Testis (tissue), 3 donors: ENCODE results near the gene PIK3R2. TPM values are rescaled to one million over a fixed set of nuclear protein-coding genes. Genes with fewer than 3 reads are reported as not detected.

ENCODE experiments used
- DNase-seq: peaks from one replicate; pipeline ENCODE4 v3.0.0-alpha.2; 2019
- H3K27ac ChIP-seq, 2 donors: fragments of 200-600 bp; sonication (generic); one replicate each; pipeline ENCODE4 v1.5.1; 2019
- H3K27me3 ChIP-seq: fragments of 200-600 bp; sonication (generic); one replicate; pipeline ENCODE4 v1.5.1; 2019
- H3K36me3 ChIP-seq: fragments of 200-600 bp; sonication (generic); one replicate; pipeline ENCODE4 v1.5.1; 2017; ENCODE audit warnings: low read depth; ENCODE audit errors: missing control alignments
- H3K4me1 ChIP-seq: fragments of 200-600 bp; sonication (generic); one replicate; pipeline ENCODE4 v1.5.1; 2019
- H3K4me3 ChIP-seq, 2 donors: fragments of 200-600 bp; sonication (generic); one replicate each; pipeline ENCODE4 v1.5.1; 2017 to 2019
- H3K9me3 ChIP-seq: fragments of 200-600 bp; sonication (generic); one replicate; pipeline ENCODE4 v1.5.1; 2017
- POLR2A ChIP-seq: fragments of 450-650 bp; IDR thresholded peaks from one replicate; pipeline ENCODE4 v1.6.1; 2017; ENCODE audit warnings: antibody characterized with exemption, mild to moderate bottlenecking, moderate library complexity
- WGBS, 2 donors: methylation state at CpG; one replicate each; pipeline ENCODE4 v1.1.5; 2018; 5-methylcytosine and 5-hydroxymethylcytosine counted together
- intact Hi-C: fragments of 100-400 bp; cut with DNase I; formaldehyde crosslinking; loops from one replicate; pipeline ENCODE4 v1.15.1; 2023; ENCODE audit warnings: low total_unique reads
- polyA plus RNA-seq: library from polyadenylated mRNA; stranded (reverse); fragments of 350-450 nt; fragmentation: Illumina TruSeq; extraction: RNeasy Lipid Tissue Mini Kit (QIAGEN cat#74804); gene quantifications from one replicate; pipeline ENCODE4 v1.2.3, GENCODE V29; 2014; ENCODE audit warnings: low read depth, low replicate concordance; ENCODE audit not compliant: insufficient read depth
- small RNA-seq, 2 donors: library from RNA; depleted of rRNA; stranded (forward); fragments of <200 nt; gene quantifications; one replicate each; pipeline ENCODE3, GENCODE V24; 2016
- total RNA-seq, 2 donors: library from RNA; depleted of rRNA; stranded (reverse); fragments of >200 nt; gene quantifications; one replicate each; pipeline ENCODE4 v1.2.3, GENCODE V29; 2016
- TF ChIP-seq, protein P1 (sequence below), 3 experiments: fragments of 450-650 bp in 2 of 3; fragments of 200-600 bp in 1 of 3; sonication (generic) in 1 of 3; IDR thresholded peaks; one replicate each; pipeline ENCODE4 v1.5.1; 2016 to 2019; ENCODE audit warnings: antibody characterized with exemption in 3 of 3, mild to moderate bottlenecking in 2 of 3, moderate library complexity in 1 of 3

The PIK3R2 gene
- total and polyA plus RNA-seq, 3 donors from 2014 or later = 21.0 to 94.3 (median 87.6) TPM

DNA sequence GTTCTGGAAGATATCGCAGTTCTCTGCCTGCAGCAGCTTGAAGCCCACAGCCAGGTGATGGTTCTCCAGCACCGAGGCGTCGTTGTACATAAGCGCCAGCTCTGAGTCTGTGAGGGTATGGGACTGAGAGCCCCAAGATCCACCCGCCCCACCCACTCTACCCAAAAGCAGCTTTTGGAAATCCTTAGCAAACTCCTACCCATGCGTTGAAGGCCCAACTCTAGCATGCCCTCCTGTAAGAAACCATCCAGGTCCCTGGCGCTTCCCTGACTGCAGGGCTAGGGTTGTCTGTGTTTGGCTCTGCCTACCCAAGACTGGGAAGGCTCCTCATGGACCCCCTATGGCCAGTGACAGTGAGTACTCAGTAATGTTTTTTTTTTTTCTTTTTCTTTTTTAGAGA lies 63.8 kb downstream of the PIK3R2 start:
- 96 to 97% methylated on average over 7 to 8 of the region's 8 CpGs for WGBS, 2 donors
- Histone ChIP-seq H3K4me1 (no peaks in the 10 kb centered on the region), H3K27me3 (no peaks in the 10 kb centered on the region), H3K9me3 (no peaks in the 10 kb centered on the region), H3K36me3 (no peaks in the 10 kb centered on the region), H3K4me3 (no peak overlapping the region), H3K27ac (no peak overlapping the region)
- no peak for DNase-seq
- TF ChIP-seq, protein P1, sequence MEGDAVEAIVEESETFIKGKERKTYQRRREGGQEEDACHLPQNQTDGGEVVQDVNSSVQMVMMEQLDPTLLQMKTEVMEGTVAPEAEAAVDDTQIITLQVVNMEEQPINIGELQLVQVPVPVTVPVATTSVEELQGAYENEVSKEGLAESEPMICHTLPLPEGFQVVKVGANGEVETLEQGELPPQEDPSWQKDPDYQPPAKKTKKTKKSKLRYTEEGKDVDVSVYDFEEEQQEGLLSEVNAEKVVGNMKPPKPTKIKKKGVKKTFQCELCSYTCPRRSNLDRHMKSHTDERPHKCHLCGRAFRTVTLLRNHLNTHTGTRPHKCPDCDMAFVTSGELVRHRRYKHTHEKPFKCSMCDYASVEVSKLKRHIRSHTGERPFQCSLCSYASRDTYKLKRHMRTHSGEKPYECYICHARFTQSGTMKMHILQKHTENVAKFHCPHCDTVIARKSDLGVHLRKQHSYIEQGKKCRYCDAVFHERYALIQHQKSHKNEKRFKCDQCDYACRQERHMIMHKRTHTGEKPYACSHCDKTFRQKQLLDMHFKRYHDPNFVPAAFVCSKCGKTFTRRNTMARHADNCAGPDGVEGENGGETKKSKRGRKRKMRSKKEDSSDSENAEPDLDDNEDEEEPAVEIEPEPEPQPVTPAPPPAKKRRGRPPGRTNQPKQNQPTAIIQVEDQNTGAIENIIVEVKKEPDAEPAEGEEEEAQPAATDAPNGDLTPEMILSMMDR (IDR thresholded peaks at IDR 0.05) = no peak
- no peak for TF ChIP-seq POLR2A
- intact Hi-C loops = no loop called here

DNA sequence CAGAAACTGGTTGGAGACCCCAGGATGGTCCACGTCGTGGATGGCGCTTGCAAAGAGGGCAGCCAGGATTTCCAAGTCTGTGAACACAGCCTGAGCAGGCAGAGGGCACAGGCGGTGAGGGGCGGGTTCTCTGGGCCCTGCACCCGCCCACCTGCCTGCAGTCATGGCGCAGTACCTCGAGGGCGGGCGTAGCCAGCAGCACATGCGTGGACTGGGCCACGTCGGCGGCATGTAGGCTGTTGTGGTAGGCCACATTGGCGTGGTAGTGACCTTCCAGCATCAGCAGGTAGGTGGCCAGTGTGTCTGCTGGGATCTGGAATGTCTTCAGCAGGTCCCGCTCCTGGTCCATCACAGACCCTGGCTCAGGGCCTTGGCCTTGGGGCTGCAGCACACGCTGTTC lies 65.2 kb downstream of the PIK3R2 start:
- Histone ChIP-seq H3K27ac (no peak overlapping the region), H3K9me3 (no peaks in the 10 kb centered on the region), H3K27me3 (no peaks in the 10 kb centered on the region), H3K36me3 (no peaks in the 10 kb centered on the region), H3K4me3 (no peak overlapping the region), H3K4me1 (no peaks in the 10 kb centered on the region)
- TF ChIP-seq POLR2A = no peak
- TF ChIP-seq, protein P1 (IDR thresholded peaks at IDR 0.05) = no peak
- intact Hi-C loops = no loop called here
- 79 to 89% methylated on average over 3 to 17 of the region's 17 CpGs for WGBS, 2 donors
- DNase-seq = no peak

DNA sequence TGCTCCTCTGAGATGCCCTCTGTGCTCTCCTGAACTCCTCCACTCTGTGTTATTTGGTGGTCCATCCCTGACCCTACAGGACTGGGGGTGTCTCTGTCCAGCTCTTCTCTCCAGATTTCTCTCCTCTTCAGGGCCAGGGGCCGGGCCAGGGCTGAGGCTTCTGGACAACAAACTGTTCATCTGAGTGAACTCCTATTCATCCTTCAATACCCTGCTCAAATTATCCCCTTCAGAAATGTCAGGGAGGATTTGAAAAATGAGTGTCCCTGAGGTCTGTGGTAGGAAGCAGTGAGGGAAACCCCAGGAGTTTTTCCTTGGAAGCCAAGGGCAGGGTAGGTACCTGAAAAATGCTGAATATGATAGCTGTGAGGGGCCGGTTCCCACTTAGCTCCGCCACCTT lies 65.6 kb downstream of the PIK3R2 start:
- Histone ChIP-seq H3K27ac (no peak overlapping the region), H3K4me1 (no peaks in the 10 kb centered on the region), H3K27me3 (no peaks in the 10 kb centered on the region), H3K9me3 (no peaks in the 10 kb centered on the region), H3K4me3 (no peak overlapping the region), H3K36me3 (no peaks in the 10 kb centered on the region)
- no peak for DNase-seq
- TF ChIP-seq, protein P1 (IDR thresholded peaks at IDR 0.05) = no peak
- no peak for TF ChIP-seq POLR2A
- intact Hi-C loops = no loop called here
- 84 to 95% methylated on average over 3 of the region's 3 CpGs for WGBS, 2 donors

Small RNAs within 50 kb of the gene (small RNA-seq; reads per million reads assigned to genes)
- 0 reads per million in 2 donors for gene IFI30

Other genes with a start within 250 kb of the PIK3R2 start
- gene CCDC124, start 220.1 kb upstream of the PIK3R2 start, total RNA-seq = 10 to 100 TPM; 51.5 to 69.5 TPM
- gene CCDC124, start 220.1 kb upstream of the PIK3R2 start, polyA plus RNA-seq = 75.0 TPM
- gene KCNN1, start 186.1 kb upstream of the PIK3R2 start, total RNA-seq = 10 to 100 TPM; 10.3 to 15.9 TPM
- gene KCNN1, start 186.1 kb upstream of the PIK3R2 start, polyA plus RNA-seq = 4.4 TPM
- gene ARRDC2, start 145.0 kb upstream of the PIK3R2 start, total RNA-seq = 10 to 100 TPM; 13.0 to 15.3 TPM
- 10.3 TPM for gene ARRDC2, start 145.0 kb upstream of the PIK3R2 start, polyA plus RNA-seq
- gene IL12RB1, start 66.2 kb upstream of the PIK3R2 start, total RNA-seq = 1 to 10 TPM in 1 of 2 donors, under 1 TPM in 1; 0.39 to 2.5 TPM
- 1.8 TPM for gene IL12RB1, start 66.2 kb upstream of the PIK3R2 start, polyA plus RNA-seq
- 10 to 100 TPM in 1 of 2 donors, 1 to 10 TPM in 1; 9.7 to 11.2 TPM for gene MAST3, start 55.4 kb upstream of the PIK3R2 start, total RNA-seq
- gene MAST3, start 55.4 kb upstream of the PIK3R2 start, polyA plus RNA-seq = 5.0 TPM
- gene IFI30, start 20.6 kb downstream of the PIK3R2 start, total RNA-seq = 1 to 10 TPM; 3.2 to 7.4 TPM
- gene IFI30, start 20.6 kb downstream of the PIK3R2 start, polyA plus RNA-seq = 47.6 TPM
- gene MPV17L2, start 40.1 kb downstream of the PIK3R2 start, total RNA-seq = 10 to 100 TPM; 15.2 to 15.8 TPM
- 11.2 TPM for gene MPV17L2, start 40.1 kb downstream of the PIK3R2 start, polyA plus RNA-seq
- gene RAB3A, start 50.9 kb downstream of the PIK3R2 start, total RNA-seq = 1 to 10 TPM; 2.8 to 4.6 TPM
- gene RAB3A, start 50.9 kb downstream of the PIK3R2 start, polyA plus RNA-seq = 6.3 TPM
- 10 to 100 TPM in 1 of 2 donors, 1 to 10 TPM in 1; 7.1 to 19.5 TPM for gene PDE4C, start 73.3 kb downstream of the PIK3R2 start, total RNA-seq
- 5.7 TPM for gene PDE4C, start 73.3 kb downstream of the PIK3R2 start, polyA plus RNA-seq
- 10 to 100 TPM; 30.1 to 62.3 TPM for gene IQCN, start 121.3 kb downstream of the PIK3R2 start, total RNA-seq
- 88.1 TPM for gene IQCN, start 121.3 kb downstream of the PIK3R2 start, polyA plus RNA-seq
- 100 to 1,000 TPM; 615 to 654 TPM for gene JUND, start 128.5 kb downstream of the PIK3R2 start, total RNA-seq
- 96.4 TPM for gene JUND, start 128.5 kb downstream of the PIK3R2 start, polyA plus RNA-seq
- gene LSM4, start 169.9 kb downstream of the PIK3R2 start, total RNA-seq = 100 to 1,000 TPM; 212 to 241 TPM
- gene LSM4, start 169.9 kb downstream of the PIK3R2 start, polyA plus RNA-seq = 196 TPM
- gene PGPEP1, start 187.4 kb downstream of the PIK3R2 start, total RNA-seq = 10 to 100 TPM; 12.4 to 16.2 TPM
- gene PGPEP1, start 187.4 kb downstream of the PIK3R2 start, polyA plus RNA-seq = 10.8 TPM
- gene GDF15, start 233.0 kb downstream of the PIK3R2 start, total RNA-seq = 1 to 10 TPM in 1 of 2 donors, under 1 TPM in 1; 0.93 to 2.5 TPM
- 1.0 TPM for gene GDF15, start 233.0 kb downstream of the PIK3R2 start, polyA plus RNA-seq
- gene LRRC25, start 244.5 kb downstream of the PIK3R2 start, total RNA-seq = 1 to 10 TPM; 1.6 to 4.0 TPM
- 3.4 TPM for gene LRRC25, start 244.5 kb downstream of the PIK3R2 start, polyA plus RNA-seq